Measurements from ENCODE around the gene CCNK. TPM values are rescaled to one million over a fixed set of nuclear protein-coding genes. Genes with fewer than 3 reads are reported as not detected.

The CCNK gene
- total and polyA plus RNA-seq, 2 experiments from 2014 or later: 20.9 TPM

GRCh38 chr14:99466758-99467157 lies 14.5 kb upstream of the CCNK start:
- Histone ChIP-seq H3K9me3 (ENCODE audit: low read depth) (no peaks in the 10 kb centered on the region), H3F3A (ENCODE audit: insufficient read depth) (no peaks in the 10 kb centered on the region), H3K9me2 (ENCODE audit: insufficient read depth) (no peaks in the 10 kb centered on the region), H2AFZ (no peak overlapping the region), H3K36me3 (ENCODE audit: low read depth) (peaks cover 12% of the 10 kb centered on the region), H3K79me2 (ENCODE audit: insufficient read depth) (peaks cover 72% of the 10 kb centered on the region), H3K4me3 (no peak overlapping the region), H3K27ac (no peak overlapping the region), H3K27me3 (replicated peaks; ENCODE audit: insufficient read depth) (no peaks in the 10 kb centered on the region), H3K9ac (no peak overlapping the region), H3K4me2 (ENCODE audit: unreplicated experiment) (no peak overlapping the region), H4K20me1 (ENCODE audit: insufficient read depth) (0 out of 2 replicates have a peak, but pooled peaks cover 5% of the 10 kb centered on the region), H3K4me1 (ENCODE audit: insufficient read depth) (no peaks in the 10 kb centered on the region)
- 82 to 86% methylated on average over 3 of the region's 3 CpGs for WGBS, 2 experiments (ENCODE audit: low coverage in 1 of 2, low lambda C conversion rate in 2 of 2, missing lambda C conversion rate in 2 of 2)
- in situ Hi-C loops (cut with MboI): no loop called here
- no peak for DNase-seq
- no peak for TF ChIP-seq EZH2 (IDR thresholded peaks at IDR 0.05; ENCODE audit: insufficient read depth, poor library complexity, severe bottlenecking)

GRCh38 chr14:99467336-99468078 lies 13.7 kb upstream of the CCNK start:
- Histone ChIP-seq H3K4me2 (ENCODE audit: unreplicated experiment) (no peak overlapping the region), H3K27me3 (replicated peaks; ENCODE audit: insufficient read depth) (no peaks in the 10 kb centered on the region), H3K27ac (no peak overlapping the region), H3K79me2 (ENCODE audit: insufficient read depth) (peaks cover 79% of the 10 kb centered on the region), H3K9ac (no peak overlapping the region), H2AFZ (no peak overlapping the region), H3K4me3 (no peak overlapping the region), H4K20me1 (ENCODE audit: insufficient read depth) (0 out of 2 replicates have a peak, but pooled peaks cover 7% of the 10 kb centered on the region), H3K9me3 (ENCODE audit: low read depth) (no peaks in the 10 kb centered on the region), H3K9me2 (ENCODE audit: insufficient read depth) (no peaks in the 10 kb centered on the region), H3K4me1 (ENCODE audit: insufficient read depth) (no peaks in the 10 kb centered on the region), H3F3A (ENCODE audit: insufficient read depth) (no peaks in the 10 kb centered on the region), H3K36me3 (ENCODE audit: low read depth) (peaks cover 12% of the 10 kb centered on the region)
- WGBS, 2 experiments (ENCODE audit: low coverage in 1 of 2, low lambda C conversion rate in 2 of 2, missing lambda C conversion rate in 2 of 2): 73 to 79% methylated on average over 9 of the region's 9 CpGs
- TF ChIP-seq EZH2phosphoT487 (IDR thresholded peaks at IDR 0.05; ENCODE audit: insufficient read depth, low read depth): no peak
- no peak for TF ChIP-seq EZH2 (IDR thresholded peaks at IDR 0.05; ENCODE audit: insufficient read depth, poor library complexity, severe bottlenecking)
- DNase-seq: no peak
- in situ Hi-C loops (cut with MboI): no loop called here

DNA sequence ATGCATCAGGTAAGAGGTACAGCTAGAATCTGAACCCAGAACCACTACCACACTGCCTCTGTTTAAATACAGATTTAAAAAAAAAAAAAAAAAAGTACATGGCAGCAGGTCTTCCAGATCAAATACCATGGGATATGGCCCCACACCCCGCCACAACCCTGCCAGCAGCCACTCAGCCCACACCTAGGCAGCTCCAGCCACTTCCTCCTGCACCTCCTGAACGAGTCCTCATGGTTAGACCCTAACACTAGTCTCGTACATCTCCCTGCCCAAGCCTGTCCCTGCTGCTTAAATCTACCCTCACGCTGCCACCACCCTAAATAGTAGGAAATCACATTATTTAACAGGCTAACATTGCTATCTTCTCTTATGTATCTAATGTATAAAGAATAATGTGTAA lies 13.1 kb upstream of the CCNK start:
- in situ Hi-C loops (cut with MboI): no loop called here
- Histone ChIP-seq H3K36me3 (ENCODE audit: low read depth) (peaks cover 7% of the 10 kb centered on the region), H3K4me1 (ENCODE audit: insufficient read depth) (no peaks in the 10 kb centered on the region), H3K9me3 (ENCODE audit: low read depth) (no peaks in the 10 kb centered on the region), H3K9me2 (ENCODE audit: insufficient read depth) (no peaks in the 10 kb centered on the region), H2AFZ (no peak overlapping the region), H3K4me3 (no peak overlapping the region), H3K4me2 (ENCODE audit: unreplicated experiment) (no peak overlapping the region), H3K27me3 (replicated peaks; ENCODE audit: insufficient read depth) (no peaks in the 10 kb centered on the region), H3K27ac (no peak overlapping the region), H4K20me1 (ENCODE audit: insufficient read depth) (peaks cover 9% of the 10 kb centered on the region; the same call in 1 of the 2 replicates), H3K9ac (no peak overlapping the region), H3F3A (ENCODE audit: insufficient read depth) (no peaks in the 10 kb centered on the region), H3K79me2 (ENCODE audit: insufficient read depth) (peaks cover 85% of the 10 kb centered on the region)
- no peak for DNase-seq
- TF ChIP-seq EZH2phosphoT487 (IDR thresholded peaks at IDR 0.05; ENCODE audit: insufficient read depth, low read depth) (no peak), EZH2 (IDR thresholded peaks at IDR 0.05; ENCODE audit: insufficient read depth, poor library complexity, severe bottlenecking) (no peak)
- WGBS, 2 experiments (ENCODE audit: low coverage in 1 of 2, low lambda C conversion rate in 2 of 2, missing lambda C conversion rate in 2 of 2): 93 to 96% methylated on average over 4 of the region's 4 CpGs

DNA sequence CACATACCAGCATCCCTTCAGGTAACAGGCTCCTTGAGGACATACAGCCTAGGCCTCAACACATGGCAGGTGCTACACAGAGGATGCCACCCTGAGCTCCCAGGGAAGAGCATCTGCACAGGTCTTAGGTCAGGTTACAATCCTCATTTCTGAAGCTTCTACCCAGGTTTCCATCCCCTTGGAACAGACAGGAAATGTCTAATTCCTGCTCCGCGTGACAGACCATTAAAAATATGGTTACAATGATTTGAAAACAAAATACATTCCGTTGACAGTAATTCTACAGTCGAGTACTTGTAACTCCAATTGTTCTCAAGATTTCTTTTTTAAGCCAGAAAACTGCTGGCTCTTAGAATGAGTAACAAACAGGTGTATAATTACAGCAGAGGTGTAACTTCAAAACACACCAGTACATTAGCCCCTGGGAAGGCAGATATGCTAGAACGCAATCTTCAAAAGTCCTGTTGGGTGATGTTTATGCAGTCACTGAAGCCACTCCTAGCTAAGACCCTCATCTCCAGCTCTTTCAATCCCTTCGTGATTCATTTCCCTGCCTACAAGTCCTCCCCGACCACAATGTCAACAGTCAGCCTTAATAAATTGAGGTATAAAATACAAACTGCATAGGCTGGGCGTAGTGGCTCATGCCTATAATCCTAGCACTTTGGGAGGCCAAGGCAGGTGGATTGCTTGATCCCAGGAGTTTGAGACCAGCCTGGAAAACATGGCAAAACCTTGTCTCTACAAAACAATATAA lies 12.2 kb upstream of the CCNK start:
- Histone ChIP-seq H3F3A (ENCODE audit: insufficient read depth) (no peaks in the 10 kb centered on the region), H3K4me1 (ENCODE audit: insufficient read depth) (no peaks in the 10 kb centered on the region), H4K20me1 (ENCODE audit: insufficient read depth) (peaks cover 18% of the 10 kb centered on the region; the same call in 1 of the 2 replicates), H3K4me3 (no peak overlapping the region), H3K9me2 (ENCODE audit: insufficient read depth) (no peaks in the 10 kb centered on the region), H3K9me3 (ENCODE audit: low read depth) (no peaks in the 10 kb centered on the region), H3K4me2 (ENCODE audit: unreplicated experiment) (no peak overlapping the region), H3K27ac (no peak overlapping the region), H3K36me3 (ENCODE audit: low read depth) (no peaks in the 10 kb centered on the region), H3K9ac (no peak overlapping the region), H2AFZ (no peak overlapping the region), H3K79me2 (ENCODE audit: insufficient read depth) (peaks cover 94% of the 10 kb centered on the region), H3K27me3 (replicated peaks; ENCODE audit: insufficient read depth) (no peaks in the 10 kb centered on the region)
- in situ Hi-C loops (cut with MboI): no loop called here
- TF ChIP-seq EZH2 (IDR thresholded peaks at IDR 0.05; ENCODE audit: insufficient read depth, poor library complexity, severe bottlenecking) (no peak), EZH2phosphoT487 (IDR thresholded peaks at IDR 0.05; ENCODE audit: insufficient read depth, low read depth) (no peak)
- 88 to 92% methylated on average over 8 of the region's 8 CpGs for WGBS, 2 experiments (ENCODE audit: low coverage in 1 of 2, low lambda C conversion rate in 2 of 2, missing lambda C conversion rate in 2 of 2)
- DNase-seq: no peak
